Esophagus squamous epithelium (tissue), 4 donors: Measurements from ENCODE around the gene KIAA2012.

Source experiments
- CTCF ChIP-seq, 6 experiments: fragments of 450-650 bp in 4 of 6; fragments of 200-600 bp in 2 of 6; sonication (generic) in 2 of 6; IDR thresholded peaks; one replicate each; pipeline ENCODE4 v1.5.1; 2016 to 2019; ENCODE audit warnings: antibody characterized with exemption in 6 of 6, mild to moderate bottlenecking in 4 of 6, moderate library complexity in 4 of 6
- POLR2A ChIP-seq, 4 donors: fragments of 450-650 bp; IDR thresholded peaks; one replicate each; pipeline ENCODE4 v1.6.1; 2017; ENCODE audit warnings: antibody characterized with exemption in 4 of 4, mild to moderate bottlenecking in 4 of 4, moderate library complexity in 3 of 4

GRCh38 chr2:202046572-202046971, 26.5 kb upstream of the KIAA2012 start:
- TF ChIP-seq POLR2A (IDR thresholded peaks at IDR 0.05) (no peak), CTCF (IDR thresholded peaks at IDR 0.05) (no peak)
